MM.1S (cell line): ENCODE data around the gene SENP1.

Experiments
- CTCF ChIP-seq: fragments of 300-600 bp; sonication (generic); IDR thresholded peaks from 2 replicates; pipeline ENCODE4 v1.5.1; 2016; ENCODE audit warnings: antibody characterized with exemption, low read length, mixed read lengths
- EZH2 ChIP-seq: fragments of 300-600 bp; sonication (generic); optimal IDR thresholded peaks from 2 replicates; pipeline ENCODE3; 2017; ENCODE audit warnings: low read depth, mild to moderate bottlenecking, antibody characterized with exemption, low read length, mixed read lengths
- EZH2phosphoT487 ChIP-seq: fragments of 300-600 bp; sonication (generic); IDR thresholded peaks from 2 replicates; pipeline ENCODE4 v1.6.1; 2018; ENCODE audit warnings: antibody characterized with exemption, low read length

GRCh38 chr12:48084066-48084465, 21.8 kb downstream of the SENP1 start:
- TF ChIP-seq CTCF (peak; percentile 17; the same call in 1 of the 2 replicates), EZH2phosphoT487 (no peak), EZH2 (no peak)
